Umbilical cord (tissue), 2 donors: ENCODE results near the gene GRIK4. TPM values are rescaled to one million over a fixed set of nuclear protein-coding genes. Genes with fewer than 3 reads are reported as not detected.
A peak's percentile ranks its signal among the peaks of the same experiment; 100 is the strongest.

ENCODE experiments used
- DNase-seq: peaks from one replicate; pipeline ENCODE4 v3.0.0-alpha.2; 2015; ENCODE audit warnings: low spot score
- total RNA-seq: library from RNA; depleted of rRNA; stranded (reverse); fragments of >200 nt; gene quantifications from one replicate; pipeline ENCODE4 v1.2.3, GENCODE V29; 2014; ENCODE audit warnings: low replicate concordance; ENCODE audit not compliant: insufficient read depth

Gene GRIK4
- total RNA-seq, 1 donor from 2014 or later = 1.2 TPM

- no peak for DNase-seq
These were observed 154.6 kb downstream of the GRIK4 start for GRCh38 chr11:120666121-120666639.

DNA sequence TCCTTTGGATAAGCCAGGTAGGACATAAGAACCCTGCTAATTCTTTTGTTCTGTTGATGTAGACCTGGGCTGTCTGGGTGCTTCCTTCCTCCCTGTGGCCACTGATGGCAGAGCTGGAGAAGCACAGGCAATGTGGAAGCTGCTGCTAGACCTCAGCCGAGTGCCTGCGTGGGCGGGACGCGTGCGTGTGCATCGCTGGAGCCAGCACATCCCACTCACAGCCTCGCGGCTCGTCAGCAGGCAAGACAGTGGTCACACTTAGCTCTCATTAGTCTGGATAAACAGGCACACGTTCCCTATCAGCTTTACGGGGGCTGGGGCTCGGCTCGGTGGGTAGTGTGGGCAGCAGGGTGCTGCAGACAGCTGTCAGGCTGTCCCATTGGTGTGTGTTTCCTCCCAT is 155.7 kb downstream of the GRIK4 start:
- DNase-seq = no peak

DNA sequence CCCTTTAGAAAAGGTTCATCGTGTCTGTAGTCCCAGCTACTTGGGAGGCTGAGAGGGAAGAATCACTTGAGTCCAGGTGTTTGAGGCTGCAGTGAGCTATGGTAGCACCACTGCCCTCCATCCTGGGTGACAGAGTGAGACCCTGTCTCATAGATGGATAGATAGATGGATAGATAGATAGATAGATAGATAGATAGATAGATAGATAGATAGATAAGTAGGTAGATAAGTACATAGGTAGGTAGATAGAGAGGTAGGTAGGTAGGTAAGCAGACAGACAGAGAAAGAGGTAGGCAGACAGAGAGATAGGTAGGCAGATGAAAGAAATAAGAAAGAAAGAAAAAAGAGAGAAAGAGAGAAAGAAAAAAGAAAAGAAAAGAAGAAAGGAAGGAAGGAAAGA is 156.4 kb downstream of the GRIK4 start:
- no peak for DNase-seq

DNA sequence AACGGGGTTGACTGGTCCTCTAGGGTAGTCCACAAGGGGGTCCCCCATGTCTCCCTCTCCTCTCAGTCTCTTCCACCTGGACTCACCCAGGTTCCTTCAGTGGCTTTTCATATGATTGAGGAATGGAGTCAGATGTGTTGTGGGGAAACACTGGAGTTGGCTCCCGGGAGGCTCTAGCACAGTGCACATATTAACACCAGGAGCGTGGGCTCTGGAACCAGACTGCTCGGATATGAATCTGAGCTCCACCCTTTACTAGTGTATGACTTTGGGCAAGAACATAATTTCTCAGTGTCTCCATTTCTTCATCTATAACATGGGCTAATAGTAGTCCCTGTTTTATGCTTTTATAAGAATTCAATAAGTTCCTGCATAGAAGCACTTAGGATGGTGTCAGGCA is 157.0 kb downstream of the GRIK4 start:
- no peak for DNase-seq

GRCh38 chr11:120674542-120674941 is 163.0 kb downstream of the GRIK4 start:
- peak; percentile 81 for DNase-seq

DNA sequence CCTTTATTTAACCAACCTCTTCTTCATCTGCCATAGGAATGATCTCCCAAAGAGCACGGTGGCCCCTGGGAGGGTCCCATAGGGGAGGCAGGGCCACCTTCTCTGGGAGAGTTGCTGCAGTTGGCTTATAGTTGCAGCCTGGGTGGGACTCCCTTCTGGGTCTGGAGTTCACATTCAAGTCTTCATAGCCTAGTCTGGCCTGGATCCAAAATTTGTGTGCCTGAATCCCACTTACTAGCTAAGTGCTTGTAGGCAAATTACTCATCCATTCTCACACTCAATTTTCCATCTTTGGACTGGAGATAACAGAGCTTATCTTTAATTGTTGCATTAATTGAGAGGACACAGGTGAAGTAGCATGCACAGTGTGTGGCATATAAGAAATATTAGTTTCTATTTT is 163.6 kb downstream of the GRIK4 start:
- peak; percentile 32 for DNase-seq

DNA sequence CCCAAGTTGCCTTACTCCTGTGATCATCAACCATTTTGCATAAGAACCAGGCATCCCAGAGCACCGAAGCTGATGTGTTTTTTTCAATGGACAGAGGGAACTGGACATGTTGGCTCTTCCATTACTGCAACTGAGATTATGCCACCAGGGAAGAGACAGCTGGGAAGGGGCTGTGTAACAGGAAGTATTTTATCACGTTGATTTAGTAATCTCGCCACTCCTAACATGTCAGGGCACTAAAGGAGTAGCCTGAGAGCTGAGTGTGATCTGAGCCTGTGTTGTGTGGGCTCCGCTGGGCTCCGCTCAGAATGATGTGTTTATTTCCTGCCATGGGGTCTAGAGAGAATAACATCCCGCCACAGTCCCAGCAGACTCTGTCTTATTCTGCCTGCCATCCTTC is 165.4 kb downstream of the GRIK4 start:
- DNase-seq = no peak

DNA sequence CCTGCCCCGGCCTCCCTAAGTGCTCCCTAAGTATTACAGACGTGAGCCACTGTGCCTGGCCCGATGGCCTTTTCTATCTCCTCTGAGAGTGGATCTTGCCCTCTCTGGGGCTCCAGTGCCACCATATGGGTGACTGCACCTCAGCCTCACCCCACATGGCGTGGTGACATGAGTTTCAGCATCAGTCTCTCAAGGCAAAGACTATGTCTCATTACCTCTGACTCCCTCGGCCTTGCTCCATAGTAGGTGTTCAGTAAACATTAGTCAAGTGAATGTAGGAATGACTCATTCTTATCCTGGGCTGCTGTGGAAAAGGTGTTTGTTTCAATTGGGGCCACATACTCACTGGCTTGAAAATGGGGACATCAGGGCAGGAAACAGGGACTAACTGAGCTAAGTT is 168.8 kb downstream of the GRIK4 start:
- no peak for DNase-seq

DNA sequence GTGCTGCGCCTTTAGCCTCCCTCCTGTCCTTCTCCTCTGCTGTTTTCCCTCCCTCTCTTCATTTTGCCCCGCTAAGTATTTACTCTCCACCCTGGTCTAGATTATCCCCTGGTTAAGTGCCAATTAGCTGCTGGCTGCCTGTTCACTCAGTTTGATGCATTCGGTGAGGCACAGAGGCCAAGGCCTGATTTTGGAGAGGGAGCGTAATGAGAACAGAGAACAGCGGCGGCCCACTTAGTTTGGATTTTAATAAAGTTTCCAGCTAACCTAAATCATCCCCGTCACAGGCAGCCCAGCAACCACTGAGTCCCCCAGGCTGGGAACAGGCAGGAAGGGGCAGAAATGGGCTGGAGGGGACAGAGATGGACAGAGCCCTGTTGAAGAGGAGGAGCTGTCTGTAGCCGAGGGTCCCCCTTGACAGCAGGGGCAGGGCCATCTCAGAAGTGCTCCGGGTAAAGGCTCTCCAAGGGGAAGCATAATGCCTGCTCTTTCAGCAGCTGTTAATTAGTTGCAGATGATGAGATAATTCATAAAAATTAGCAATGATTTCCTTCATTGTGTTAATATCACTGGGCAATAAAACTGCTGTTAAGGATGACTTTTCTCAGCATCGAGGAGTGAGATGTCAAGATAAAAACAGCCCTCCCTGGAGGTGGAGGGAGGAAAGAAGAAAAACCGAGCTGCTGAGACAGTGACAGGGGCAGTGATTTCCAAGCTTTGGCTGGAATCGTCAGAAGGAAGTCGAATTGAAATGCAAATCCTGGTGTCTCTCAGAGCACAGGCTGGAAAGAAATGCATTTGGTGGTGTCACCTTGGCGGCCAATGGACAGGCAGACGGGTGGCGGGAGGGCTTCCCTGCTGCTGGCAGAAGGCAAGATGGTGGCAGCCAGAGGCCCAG is 170.1 kb downstream of the GRIK4 start:
- no peak for DNase-seq

- DNase-seq = no peak
These were observed 170.7 kb downstream of the GRIK4 start for GRCh38 chr11:120682332-120682649.

GRCh38 chr11:120682866-120683265 is 171.3 kb downstream of the GRIK4 start:
- no peak for DNase-seq

- DNase-seq = no peak
These were observed 175.0 kb downstream of the GRIK4 start for GRCh38 chr11:120686516-120686915.

GRCh38 chr11:120688163-120688562 is 176.6 kb downstream of the GRIK4 start:
- no peak for DNase-seq

- no peak for DNase-seq
These were observed 178.2 kb downstream of the GRIK4 start for GRCh38 chr11:120689596-120690275.

DNA sequence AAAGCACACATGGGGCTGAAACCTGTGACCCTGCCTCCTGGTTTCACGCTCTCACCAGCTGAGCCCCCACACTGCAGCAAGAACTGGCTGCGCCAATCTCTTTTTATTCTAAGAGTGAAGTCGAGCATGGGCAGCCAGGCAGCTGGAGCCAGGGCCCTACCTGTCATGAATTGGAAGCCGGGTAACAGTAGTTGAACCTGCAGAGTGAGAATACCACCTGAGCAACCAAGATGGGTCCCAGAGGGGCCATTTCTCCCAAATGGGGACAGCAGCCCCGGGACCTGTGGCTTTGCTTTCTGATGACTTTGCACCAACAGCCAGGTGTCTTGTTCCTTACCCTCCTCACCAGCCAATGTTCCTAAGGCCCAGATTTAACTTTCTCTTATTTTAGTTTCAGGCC is 178.9 kb downstream of the GRIK4 start:
- no peak for DNase-seq

GRCh38 chr11:120694726-120695125 is 183.2 kb downstream of the GRIK4 start:
- DNase-seq = no peak

GRCh38 chr11:120695426-120695825 is 183.9 kb downstream of the GRIK4 start:
- no peak for DNase-seq

DNA sequence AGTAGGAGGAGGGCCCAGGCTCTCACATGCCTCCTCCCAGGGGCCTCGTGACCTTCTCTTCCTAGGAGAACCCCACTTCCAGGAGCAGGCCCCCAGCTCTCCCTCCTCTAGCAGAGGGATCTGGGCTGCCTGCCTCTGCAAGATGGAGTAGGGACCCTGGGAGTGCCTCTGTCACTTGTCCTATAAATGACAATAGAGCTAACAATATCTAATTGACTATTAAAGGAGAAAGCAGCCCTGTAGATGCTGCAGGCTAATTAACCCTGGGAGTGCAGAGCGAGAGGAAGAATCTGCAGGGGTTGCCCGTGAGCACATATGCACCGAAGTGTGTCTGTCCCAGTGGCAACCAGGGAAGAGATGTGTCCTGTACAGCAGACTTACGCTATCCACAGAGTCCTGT is 184.4 kb downstream of the GRIK4 start:
- no peak for DNase-seq

DNA sequence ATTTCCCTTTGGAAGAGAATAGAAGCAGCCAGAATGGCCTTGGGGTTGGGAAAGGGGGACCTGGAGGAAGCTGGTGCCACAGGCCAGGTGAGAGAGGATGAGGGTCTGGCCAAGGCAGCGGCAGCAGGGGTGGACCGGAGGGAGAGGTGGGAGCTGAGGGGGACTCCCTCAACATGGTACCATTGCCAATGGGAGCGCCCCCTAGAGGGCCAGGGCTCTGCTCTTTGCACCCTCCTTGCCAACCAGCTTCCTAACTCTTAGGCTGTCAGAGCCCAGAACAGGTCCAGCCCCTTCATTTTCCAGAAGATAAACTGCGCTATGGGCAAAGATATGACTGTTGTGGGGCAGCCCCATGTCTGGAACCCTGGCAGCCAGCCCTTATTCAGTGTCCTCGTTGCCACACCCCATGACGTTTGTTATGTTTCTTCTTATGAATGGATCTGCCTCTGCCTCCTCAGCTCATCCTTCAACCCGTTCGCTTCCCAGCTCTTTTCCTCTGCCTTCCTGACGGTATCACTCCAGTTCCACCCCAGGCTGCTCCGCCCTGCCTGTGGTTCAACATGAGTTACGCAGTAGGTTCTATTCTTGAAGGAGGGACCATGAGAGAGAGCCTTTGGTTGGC is 185.2 kb downstream of the GRIK4 start:
- no peak for DNase-seq

GRCh38 chr11:120698918-120699317 is 187.4 kb downstream of the GRIK4 start:
- no peak for DNase-seq

DNA sequence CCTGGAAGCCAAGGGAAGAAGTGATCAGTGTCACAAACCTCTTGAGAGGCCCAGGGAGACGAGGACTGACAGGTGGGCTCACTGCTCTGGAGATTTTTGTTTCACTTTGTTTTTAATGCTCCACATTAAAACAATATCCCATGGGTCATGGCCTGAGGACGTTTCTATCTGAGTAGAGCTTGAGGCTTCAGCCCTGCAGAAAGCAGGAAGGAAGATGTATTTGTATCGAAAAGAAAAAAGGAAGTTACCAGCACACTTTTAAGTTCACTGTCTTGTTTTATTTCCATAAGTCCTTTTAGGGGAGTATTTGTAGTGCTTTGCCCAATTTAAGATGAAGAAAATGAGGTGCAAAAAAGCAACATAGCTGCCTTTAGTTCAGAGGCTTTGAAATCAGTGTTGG is 191.1 kb downstream of the GRIK4 start:
- DNase-seq = no peak

GRCh38 chr11:120703358-120704152 is 192.0 kb downstream of the GRIK4 start:
- no peak for DNase-seq
